T-helper 1 cell treated with Interleukin-12 subunit alpha and Interleukin-12 subunit beta and Interleukin-4 antibody, amounts not matched to agents 30 μg/mL and 1 μg/mL, for 36 hours (primary cell): ENCODE data around the gene NDUFA6.
"Not testable (repeated sequence)": the region's sequence is repeated elsewhere in the genome, so short reads cannot be mapped to it uniquely, and the experiment has no call there.

Experiments
- H3K27ac Mint-ChIP-seq: one replicate; pipeline ENCODE4 v1.8.0; 2021; ENCODE audit warnings: mild to moderate bottlenecking, mixed read lengths
- H3K27me3 Mint-ChIP-seq: one replicate; pipeline ENCODE4 v1.8.0; 2021; ENCODE audit warnings: low read depth, mixed read lengths
- H3K36me3 Mint-ChIP-seq: one replicate; pipeline ENCODE4 v1.8.0; 2021; ENCODE audit warnings: low read depth, mixed read lengths
- H3K4me1 Mint-ChIP-seq: one replicate; pipeline ENCODE4 v1.8.0; 2021; ENCODE audit warnings: low read depth, mixed read lengths
- H3K4me3 Mint-ChIP-seq: one replicate; pipeline ENCODE4 v1.8.0; 2021; ENCODE audit warnings: mild to moderate bottlenecking, moderate library complexity, mixed read lengths
- H3K9me3 Mint-ChIP-seq: one replicate; pipeline ENCODE4 v1.8.0; 2021; ENCODE audit warnings: mixed read lengths

The NDUFA6 gene

GRCh38 chr22:42127606-42128005, 37.0 kb upstream of the NDUFA6 start:
- Mint-ChIP-seq H3K4me1 (no peaks in the 10 kb centered on the region), H3K4me3 (no peak overlapping the region)

GRCh38 chr22:42123529-42123928, 33.0 kb upstream of the NDUFA6 start:
- not testable (repeated sequence) for H3K9me3 Mint-ChIP-seq, H3K27ac Mint-ChIP-seq
- peaks cover 27% of the 10 kb centered on the region for H3K4me1 Mint-ChIP-seq

More at GRCh38 chr22:42127606-42128005, 37.0 kb upstream of the NDUFA6 start:
- Mint-ChIP-seq H3K27ac (no peak overlapping the region), H3K9me3 (no peaks in the 10 kb centered on the region), H3K27me3 (no peaks in the 10 kb centered on the region), H3K36me3 (no peaks in the 10 kb centered on the region)

GRCh38 chr22:42120231-42121021, 29.9 kb upstream of the NDUFA6 start:
- peak overlapping the region; percentile 73 for H3K4me3 Mint-ChIP-seq
- H3K9me3 Mint-ChIP-seq: peaks cover 12% of the 10 kb centered on the region
- H3K27ac Mint-ChIP-seq: peak overlapping the region; percentile 98
- not testable (repeated sequence) for H3K27me3 Mint-ChIP-seq
- peaks cover 27% of the 10 kb centered on the region for H3K4me1 Mint-ChIP-seq
- H3K36me3 Mint-ChIP-seq: peaks cover 18% of the 10 kb centered on the region

More at GRCh38 chr22:42123529-42123928, 33.0 kb upstream of the NDUFA6 start:
- H3K4me3 Mint-ChIP-seq, H3K36me3 Mint-ChIP-seq, H3K27me3 Mint-ChIP-seq: not testable (repeated sequence)

- peaks cover 23% of the 10 kb centered on the region for H3K36me3 Mint-ChIP-seq
- H3K27me3 Mint-ChIP-seq: no peaks in the 10 kb centered on the region
- no peak overlapping the region for H3K4me3 Mint-ChIP-seq
- H3K9me3 Mint-ChIP-seq: peaks cover 28% of the 10 kb centered on the region
- peak overlapping the region; percentile 38 for H3K27ac Mint-ChIP-seq
- H3K4me1 Mint-ChIP-seq: peaks cover 24% of the 10 kb centered on the region
Measured at GRCh38 chr22:42116848-42117424, 26.4 kb upstream of the NDUFA6 start.

- H3K36me3 Mint-ChIP-seq: peaks cover 23% of the 10 kb centered on the region
- H3K27me3 Mint-ChIP-seq, H3K4me3 Mint-ChIP-seq, H3K27ac Mint-ChIP-seq: not testable (repeated sequence)
- H3K4me1 Mint-ChIP-seq: peaks cover 14% of the 10 kb centered on the region
- peaks cover 28% of the 10 kb centered on the region for H3K9me3 Mint-ChIP-seq
Measured at GRCh38 chr22:42115420-42115830, 24.9 kb upstream of the NDUFA6 start.

GRCh38 chr22:42114721-42115120, 24.1 kb upstream of the NDUFA6 start:
- no peak overlapping the region for H3K4me3 Mint-ChIP-seq
- peaks cover 23% of the 10 kb centered on the region for H3K36me3 Mint-ChIP-seq
- H3K9me3 Mint-ChIP-seq: peaks cover 28% of the 10 kb centered on the region
- H3K27me3 Mint-ChIP-seq: no peaks in the 10 kb centered on the region
- H3K4me1 Mint-ChIP-seq: peaks cover 7% of the 10 kb centered on the region
- no peak overlapping the region for H3K27ac Mint-ChIP-seq

- H3K9me3 Mint-ChIP-seq: peaks cover 28% of the 10 kb centered on the region
- H3K4me1 Mint-ChIP-seq, H3K4me3 Mint-ChIP-seq: not testable (repeated sequence)
Measured at GRCh38 chr22:42112793-42113192, 22.2 kb upstream of the NDUFA6 start.

GRCh38 chr22:42111798-42112197, 21.2 kb upstream of the NDUFA6 start:
- Mint-ChIP-seq H3K27me3 (no peaks in the 10 kb centered on the region), H3K4me1 (no peaks in the 10 kb centered on the region), H3K4me3 (no peak overlapping the region), H3K27ac (no peak overlapping the region), H3K9me3 (peaks cover 28% of the 10 kb centered on the region), H3K36me3 (peaks cover 20% of the 10 kb centered on the region)

More at GRCh38 chr22:42112793-42113192, 22.2 kb upstream of the NDUFA6 start:
- not testable (repeated sequence) for H3K27me3 Mint-ChIP-seq, H3K27ac Mint-ChIP-seq
- H3K36me3 Mint-ChIP-seq: peaks cover 23% of the 10 kb centered on the region

GRCh38 chr22:42108848-42109247, 18.3 kb upstream of the NDUFA6 start:
- no peaks in the 10 kb centered on the region for H3K4me1 Mint-ChIP-seq
- H3K9me3 Mint-ChIP-seq: peaks cover 18% of the 10 kb centered on the region
- no peaks in the 10 kb centered on the region for H3K27me3 Mint-ChIP-seq
- no peak overlapping the region for H3K4me3 Mint-ChIP-seq
- H3K27ac Mint-ChIP-seq: no peak overlapping the region
- H3K36me3 Mint-ChIP-seq: peaks cover 13% of the 10 kb centered on the region

- H3K27ac Mint-ChIP-seq, H3K4me1 Mint-ChIP-seq, H3K27me3 Mint-ChIP-seq, H3K4me3 Mint-ChIP-seq: not testable (repeated sequence)
- peaks cover 19% of the 10 kb centered on the region for H3K36me3 Mint-ChIP-seq
- peaks cover 39% of the 10 kb centered on the region for H3K9me3 Mint-ChIP-seq
Measured at GRCh38 chr22:42104332-42104860, 13.8 kb upstream of the NDUFA6 start.

- Mint-ChIP-seq H3K27ac (no peak overlapping the region), H3K36me3 (peaks cover 18% of the 10 kb centered on the region), H3K4me1 (peaks cover 1% of the 10 kb centered on the region), H3K4me3 (no peak overlapping the region), H3K9me3 (peaks cover 42% of the 10 kb centered on the region), H3K27me3 (no peaks in the 10 kb centered on the region)
Measured at GRCh38 chr22:42101199-42101598, 10.6 kb upstream of the NDUFA6 start.

- peak overlapping the region; percentile 96 for H3K4me3 Mint-ChIP-seq
- H3K36me3 Mint-ChIP-seq: peaks cover 25% of the 10 kb centered on the region
Measured at GRCh38 chr22:42091455-42091782, 847 bp upstream of the NDUFA6 start.

GRCh38 chr22:42086051-42086450, 4.5 kb downstream of the NDUFA6 start:
- H3K36me3 Mint-ChIP-seq: peaks cover 53% of the 10 kb centered on the region
- no peaks in the 10 kb centered on the region for H3K9me3 Mint-ChIP-seq
- H3K4me3 Mint-ChIP-seq: no peak overlapping the region
- no peak overlapping the region for H3K27ac Mint-ChIP-seq
- H3K4me1 Mint-ChIP-seq: peaks cover 24% of the 10 kb centered on the region
- H3K27me3 Mint-ChIP-seq: no peaks in the 10 kb centered on the region

More at GRCh38 chr22:42091455-42091782, 847 bp upstream of the NDUFA6 start:
- no peaks in the 10 kb centered on the region for H3K27me3 Mint-ChIP-seq
- H3K9me3 Mint-ChIP-seq: no peaks in the 10 kb centered on the region
- H3K4me1 Mint-ChIP-seq: peaks cover 25% of the 10 kb centered on the region
- peak overlapping the region; percentile 99 for H3K27ac Mint-ChIP-seq

GRCh38 chr22:42084874-42085273, 5.7 kb downstream of the NDUFA6 start:
- H3K36me3 Mint-ChIP-seq: peaks cover 49% of the 10 kb centered on the region
- H3K27me3 Mint-ChIP-seq: no peaks in the 10 kb centered on the region
- no peak overlapping the region for H3K4me3 Mint-ChIP-seq
- no peaks in the 10 kb centered on the region for H3K9me3 Mint-ChIP-seq
- no peak overlapping the region for H3K27ac Mint-ChIP-seq
- H3K4me1 Mint-ChIP-seq: peaks cover 25% of the 10 kb centered on the region

- Mint-ChIP-seq H3K36me3 (peaks cover 36% of the 10 kb centered on the region), H3K27ac (peak overlapping the region; percentile 11), H3K9me3 (no peaks in the 10 kb centered on the region), H3K4me3 (no peak overlapping the region), H3K27me3 (no peaks in the 10 kb centered on the region), H3K4me1 (peaks cover 24% of the 10 kb centered on the region)
Measured at GRCh38 chr22:42083119-42083518, 7.5 kb downstream of the NDUFA6 start.
